Prostate gland (tissue), 2 donors: ENCODE data around the gene CARD9. TPM values are rescaled to one million over a fixed set of nuclear protein-coding genes. Genes with fewer than 3 reads are reported as not detected.
"Not testable (repeated sequence)": the region's sequence is repeated elsewhere in the genome, so short reads cannot be mapped to it uniquely, and the experiment has no call there.

ENCODE experiments used
- DNase-seq: peaks from one replicate; pipeline ENCODE4 v3.0.0-alpha.2; 2019; ENCODE audit warnings: low spot score
- H3K27ac ChIP-seq, 2 donors: fragments of 200-600 bp; sonication (generic); 2 replicates each; pipeline ENCODE4 v1.5.1; 2017 to 2019
- H3K27me3 ChIP-seq: fragments of 200-600 bp; sonication (generic); replicated peaks from 2 replicates; pipeline ENCODE4 v1.5.1; 2019; ENCODE audit not compliant: insufficient read depth
- H3K36me3 ChIP-seq, 2 donors: fragments of 200-600 bp; sonication (generic); 1 replicate in 1 of 2; 2 replicates in 1 of 2; pipeline versions ENCODE4 v1.5.1 to v1.8.1; 2017 to 2019
- H3K4me1 ChIP-seq: fragments of 200-600 bp; sonication (generic); replicated peaks from 2 replicates; pipeline ENCODE4 v1.5.1; 2019
- H3K4me3 ChIP-seq, 2 donors: fragments of 200-600 bp; sonication (generic); 2 replicates each; pipeline ENCODE4 v1.5.1; 2017 to 2019
- H3K9me3 ChIP-seq: fragments of 200-600 bp; sonication (generic); 2 replicates; pipeline ENCODE4 v1.5.1; 2017
- CTCF ChIP-seq, 4 experiments: fragments of 200-600 bp in 2 of 4; fragments of 450-650 bp in 2 of 4; sonication (generic) in 2 of 4; IDR thresholded peaks; 1 replicate in 3 of 4; 2 replicates in 1 of 4; pipeline ENCODE4 v1.5.1; 2016 to 2019; ENCODE audit warnings: antibody characterized with exemption in 4 of 4, mild to moderate bottlenecking in 2 of 4, moderate library complexity in 2 of 4
- POLR2A ChIP-seq: fragments of 450-650 bp; IDR thresholded peaks from one replicate; pipeline ENCODE4 v1.6.1; 2016; ENCODE audit warnings: antibody characterized with exemption, mild to moderate bottlenecking
- POLR2AphosphoS5 ChIP-seq: sonication (generic); formaldehyde crosslinking; IDR thresholded peaks from one replicate; pipeline ENCODE4 v1.6.1; 2017; ENCODE audit warnings: antibody characterized with exemption
- WGBS: methylation state at CpG from one replicate; pipeline ENCODE4 v1.1.5; 2018; 5-methylcytosine and 5-hydroxymethylcytosine counted together
- intact Hi-C: fragments of 100-400 bp; cut with DNase I; formaldehyde crosslinking; loops from one replicate; pipeline ENCODE4 v1.14.2; 2022
- total RNA-seq, 2 donors: library from RNA; depleted of rRNA; stranded (reverse); fragments of >200 nt; gene quantifications; one replicate each; pipeline ENCODE4 v1.1.0, GENCODE V29; 2016

The CARD9 gene
- total RNA-seq, 2 donors from 2014 or later = 1.5 to 3.4 TPM

- 95% methylated on average over 14 of the region's 14 CpGs for WGBS
- intact Hi-C loops, H3K27me3 ChIP-seq, DNase-seq, H3K9me3 ChIP-seq, H3K4me1 ChIP-seq, H3K36me3 ChIP-seq, H3K4me3 ChIP-seq, H3K27ac ChIP-seq: not testable (repeated sequence)
Observed at GRCh38 chr9:136319244-136319643, 54.2 kb downstream of the CARD9 start.

GRCh38 chr9:136318776-136319241, 54.7 kb downstream of the CARD9 start:
- Histone ChIP-seq H3K36me3 (no peaks in the 10 kb centered on the region), H3K9me3 (no peaks in the 10 kb centered on the region), H3K27me3 (no peaks in the 10 kb centered on the region), H3K4me1 (no peaks in the 10 kb centered on the region), H3K4me3 (no peak overlapping the region), H3K27ac (no peak overlapping the region)
- DNase-seq = no peak
- no peak for TF ChIP-seq CTCF (IDR thresholded peaks at IDR 0.05)
- TF ChIP-seq POLR2AphosphoS5 = no peak
- no peak for TF ChIP-seq POLR2A
- intact Hi-C loops = no loop called here
- 88% methylated on average over 15 of the region's 16 CpGs for WGBS

GRCh38 chr9:136318111-136318775, 55.2 kb downstream of the CARD9 start:
- TF ChIP-seq POLR2A = no peak
- no peak for TF ChIP-seq POLR2AphosphoS5
- TF ChIP-seq CTCF (IDR thresholded peaks at IDR 0.05) = no peak
- H3K4me3 ChIP-seq = no peak overlapping the region
- H3K36me3 ChIP-seq = no peaks in the 10 kb centered on the region
- H3K27ac ChIP-seq = no peak overlapping the region
- H3K4me1 ChIP-seq = no peaks in the 10 kb centered on the region
- H3K9me3 ChIP-seq = no peaks in the 10 kb centered on the region
- 81% methylated on average over 21 of the region's 21 CpGs for WGBS
- no peaks in the 10 kb centered on the region for H3K27me3 ChIP-seq
- intact Hi-C loops = no loop called here
- no peak for DNase-seq

- H3K9me3 ChIP-seq = no peaks in the 10 kb centered on the region
- 76% methylated on average over 16 of the region's 16 CpGs for WGBS
- no peaks in the 10 kb centered on the region for H3K36me3 ChIP-seq
- H3K4me1 ChIP-seq = no peaks in the 10 kb centered on the region
- no peak overlapping the region for H3K27ac ChIP-seq
- H3K27me3 ChIP-seq = no peaks in the 10 kb centered on the region
- H3K4me3 ChIP-seq = no peak overlapping the region
- TF ChIP-seq POLR2A (no peak), POLR2AphosphoS5 (no peak), CTCF (IDR thresholded peaks at IDR 0.05) (no peak)
- intact Hi-C loops = no loop called here
- no peak for DNase-seq
Observed at GRCh38 chr9:136317695-136318094, 55.8 kb downstream of the CARD9 start.

GRCh38 chr9:136316896-136317676, 56.4 kb downstream of the CARD9 start:
- Histone ChIP-seq H3K36me3 (no peaks in the 10 kb centered on the region), H3K4me3 (no peak overlapping the region), H3K27ac (no peak overlapping the region), H3K4me1 (no peaks in the 10 kb centered on the region), H3K9me3 (no peaks in the 10 kb centered on the region), H3K27me3 (no peaks in the 10 kb centered on the region)
- TF ChIP-seq POLR2AphosphoS5 (no peak), POLR2A (no peak), CTCF (IDR thresholded peaks at IDR 0.05) (no peak)
- DNase-seq = no peak
- intact Hi-C loops = no loop called here
- WGBS = 89% methylated on average over 13 of the region's 13 CpGs
